ENCODE measurements around the gene IFRD2.

DNA sequence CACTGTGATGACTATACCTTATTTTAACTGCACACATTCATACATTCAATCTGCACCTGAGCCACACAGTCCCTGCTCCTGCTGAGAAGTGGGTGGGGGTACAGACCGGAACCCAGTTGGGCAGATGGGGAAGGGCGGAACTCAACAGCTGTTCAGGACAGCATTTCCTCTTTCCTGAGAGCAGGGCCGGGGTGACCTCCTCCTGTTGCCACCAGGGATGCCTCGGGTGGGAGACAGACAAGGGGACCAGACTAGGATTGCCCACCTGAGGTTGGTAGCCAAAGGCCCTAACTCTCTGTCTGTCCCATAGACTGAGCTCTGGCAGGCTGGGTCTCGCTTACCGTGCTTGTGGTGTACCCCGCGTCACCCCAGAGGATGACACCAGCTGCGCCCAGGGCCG is 26.4 kb upstream of the IFRD2 start:
- TF ChIP-seq POLR2A (IDR thresholded peaks at IDR 0.05; ENCODE audit: low read length) (no peak), GATA1 (IDR thresholded peaks at IDR 0.05; ENCODE audit: low read depth, low read length) (no peak)
